ENCODE data around the gene ZBTB16. TPM values are rescaled to one million over a fixed set of nuclear protein-coding genes. Genes with fewer than 3 reads are reported as not detected.

Gene ZBTB16
- total and polyA plus RNA-seq, 2 donors (not counting 3 experiments of a cell fraction or from before 2014, with no cell fraction given), result 9.8 to 20.3 TPM

DNA sequence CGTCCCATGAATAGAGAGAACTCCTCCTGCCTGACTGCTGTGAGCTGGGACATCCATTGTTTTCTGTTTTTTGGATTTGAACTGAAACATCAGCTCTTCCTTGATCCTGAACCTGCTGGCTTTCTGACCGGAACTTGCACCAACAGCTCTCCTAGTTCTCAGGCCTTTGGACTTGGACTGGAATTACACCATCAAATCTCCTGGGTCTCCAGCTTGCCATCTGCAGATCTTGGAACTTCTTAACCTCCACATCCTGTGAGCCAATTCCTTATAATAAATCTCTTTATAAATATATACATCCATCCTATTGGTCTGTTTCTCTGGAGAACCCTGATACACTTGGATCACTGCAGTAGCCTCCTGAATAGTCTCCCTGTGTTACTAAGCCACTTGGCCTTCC lies 42.5 kb upstream of the ZBTB16 start:
- Histone ChIP-seq H3K79me2 (ENCODE audit: control insufficient read depth, insufficient read depth, low read length) (no peaks in the 10 kb centered on the region), H3K36me3 (ENCODE audit: control insufficient read depth in 2 of 2, extremely low read depth in 1 of 2, insufficient read depth in 2 of 2, low read length in 2 of 2) (no peaks in the 10 kb centered on the region), H3K4me2 (ENCODE audit: insufficient read depth, low read length) (no peak overlapping the region), H2AFZ (ENCODE audit: low read depth, low read length) (no peak overlapping the region), H3K4me1 (ENCODE audit: control insufficient read depth, extremely low read depth, insufficient read depth, low read length) (no peaks in the 10 kb centered on the region), H3K9me3 (replicated peaks; ENCODE audit: control insufficient read depth, insufficient read depth, low read length) (no peaks in the 10 kb centered on the region), H3K27ac (ENCODE audit: insufficient read depth, low read depth, low read length) (no peak overlapping the region), H3K9me1 (replicated peaks; ENCODE audit: control insufficient read depth, extremely low read depth, insufficient read depth, low read length) (no peaks in the 10 kb centered on the region), H4K20me1 (replicated peaks; ENCODE audit: control insufficient read depth, extremely low read depth, insufficient read depth, low read length) (no peaks in the 10 kb centered on the region), H3K4me3 (replicated peaks in 1 of 3; ENCODE audit: insufficient read depth in 1 of 3, low read depth in 1 of 3, low read length in 3 of 3) (no peak overlapping the region), H3K27me3 (ENCODE audit: control insufficient read depth in 2 of 2, insufficient read depth in 2 of 2, low read length in 2 of 2) (no peaks in the 10 kb centered on the region), H3K9ac (replicated peaks; ENCODE audit: extremely low read depth, insufficient read depth, low read length) (no peak overlapping the region)
- DNase-seq (ENCODE audit: low read depth, low spot score), result no peak
- TF ChIP-seq GATA2 (IDR thresholded peaks at IDR 0.05; ENCODE audit: insufficient read depth, insufficient read length, low read depth, low read length), result no peak
- TF ChIP-seq, protein P1, sequence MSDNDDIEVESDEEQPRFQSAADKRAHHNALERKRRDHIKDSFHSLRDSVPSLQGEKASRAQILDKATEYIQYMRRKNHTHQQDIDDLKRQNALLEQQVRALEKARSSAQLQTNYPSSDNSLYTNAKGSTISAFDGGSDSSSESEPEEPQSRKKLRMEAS (IDR thresholded peaks at IDR 0.05; ENCODE audit: insufficient read depth, insufficient read length), result no peak
- TF ChIP-seq, protein P2, sequence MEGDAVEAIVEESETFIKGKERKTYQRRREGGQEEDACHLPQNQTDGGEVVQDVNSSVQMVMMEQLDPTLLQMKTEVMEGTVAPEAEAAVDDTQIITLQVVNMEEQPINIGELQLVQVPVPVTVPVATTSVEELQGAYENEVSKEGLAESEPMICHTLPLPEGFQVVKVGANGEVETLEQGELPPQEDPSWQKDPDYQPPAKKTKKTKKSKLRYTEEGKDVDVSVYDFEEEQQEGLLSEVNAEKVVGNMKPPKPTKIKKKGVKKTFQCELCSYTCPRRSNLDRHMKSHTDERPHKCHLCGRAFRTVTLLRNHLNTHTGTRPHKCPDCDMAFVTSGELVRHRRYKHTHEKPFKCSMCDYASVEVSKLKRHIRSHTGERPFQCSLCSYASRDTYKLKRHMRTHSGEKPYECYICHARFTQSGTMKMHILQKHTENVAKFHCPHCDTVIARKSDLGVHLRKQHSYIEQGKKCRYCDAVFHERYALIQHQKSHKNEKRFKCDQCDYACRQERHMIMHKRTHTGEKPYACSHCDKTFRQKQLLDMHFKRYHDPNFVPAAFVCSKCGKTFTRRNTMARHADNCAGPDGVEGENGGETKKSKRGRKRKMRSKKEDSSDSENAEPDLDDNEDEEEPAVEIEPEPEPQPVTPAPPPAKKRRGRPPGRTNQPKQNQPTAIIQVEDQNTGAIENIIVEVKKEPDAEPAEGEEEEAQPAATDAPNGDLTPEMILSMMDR (IDR thresholded peaks at IDR 0.05; ENCODE audit: extremely low read depth in 1 of 2, insufficient read depth in 1 of 2, low read depth in 1 of 2, low read length in 2 of 2), result no peak
- no peak for TF ChIP-seq JUN (IDR thresholded peaks at IDR 0.05; ENCODE audit: borderline replicate concordance, insufficient read depth, insufficient read length, low read depth)
- TF ChIP-seq EZH2 (IDR thresholded peaks at IDR 0.05; ENCODE audit: borderline replicate concordance, low read depth, low read length, severe bottlenecking), result no peak
- TF ChIP-seq FOS (IDR thresholded peaks at IDR 0.05; ENCODE audit: borderline replicate concordance, insufficient read depth, low read length), result no peak
- TF ChIP-seq POLR2AphosphoS5 (IDR thresholded peaks at IDR 0.05; ENCODE audit: insufficient read depth, low read depth, low read length), result no peak
- TF ChIP-seq MYC (IDR thresholded peaks at IDR 0.05; ENCODE audit: low read depth, low read length), result no peak
- no peak for TF ChIP-seq POLR2A (IDR thresholded peaks at IDR 0.05; ENCODE audit: low read depth, low read length)
- intact Hi-C loops (cut with micrococcal nuclease) (no loop called here), dilution Hi-C loops (cut with MboI; ENCODE audit: extremely low pct_ligation_motif_present, low sequenced_read_pairs) (no loop called here)
- ChIA-PET CTCF (interaction anchor here (1.1 to 3.3 kb wide), 3 partner anchors 10 to 245 kb away, joined by 3 to 25 read pairs (median 17); no protein-coding TSS in a partner anchor), POLR2A (no interaction called here)
- BruUV-seq (replicated peaks), result no TSS peak
- no peak for FAIRE-seq

Data from endothelial cell of umbilical vein (primary cell).